Anterior cingulate cortex (tissue), 58 donors: ENCODE results near the gene PINLYP.

Experiments used
- DNase-seq, 58 donors: peaks; one replicate each; lab custom pipeline; 2025; lab: John Stamatoyannopoulos, UW

The PINLYP gene

DNA sequence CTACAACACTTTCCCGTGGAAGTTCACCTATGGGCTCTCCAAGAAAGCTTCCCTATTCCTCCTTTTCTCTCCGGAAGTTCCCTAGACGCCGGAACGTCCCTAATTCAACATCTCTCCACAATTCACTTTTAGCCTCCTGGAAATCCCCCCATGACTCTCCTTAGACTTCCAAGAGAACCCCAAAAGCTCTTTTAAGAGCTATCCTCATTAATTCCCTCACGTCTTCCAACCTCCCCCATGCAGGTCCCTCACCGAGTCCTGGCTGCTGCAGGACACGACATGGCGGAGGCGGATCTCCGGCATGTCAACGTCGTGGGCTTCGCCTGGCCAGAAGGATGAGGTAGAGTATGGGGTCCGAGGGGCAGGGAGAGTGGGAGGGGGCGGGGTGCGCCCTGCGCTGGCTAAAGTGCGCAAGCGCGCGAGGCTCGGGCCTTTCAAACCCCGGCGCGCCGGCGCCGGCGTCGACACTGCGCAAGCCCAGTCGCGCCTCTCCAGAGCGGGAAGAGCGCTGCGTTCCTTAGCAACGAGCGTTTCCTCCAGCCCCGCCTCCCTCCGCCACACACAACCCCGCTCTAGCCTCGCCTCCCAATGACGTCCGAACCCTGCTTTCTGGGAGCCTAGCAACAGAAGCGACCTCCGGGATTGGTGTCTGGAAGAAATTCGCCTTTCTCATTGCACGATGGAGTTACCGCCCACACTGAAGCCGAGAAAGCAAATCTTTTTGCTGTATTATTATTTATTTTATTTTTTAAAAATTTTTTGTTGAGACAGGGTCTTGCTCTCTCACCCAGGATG lies at the start of gene PINLYP, which contains the start of gene XRCC1:
TSS of gene PINLYP (plus strand) at position 646 of the 795 bp plus-strand sequence. CDS start 1,391 bp downstream, outside the sequence.
TSS of gene XRCC1 (minus strand) at position 372 of the 795 bp plus-strand sequence. CDS start at position 303, 69 bp downstream.
- peak; percentile 58 to 99 (median 94) for DNase-seq

DNA sequence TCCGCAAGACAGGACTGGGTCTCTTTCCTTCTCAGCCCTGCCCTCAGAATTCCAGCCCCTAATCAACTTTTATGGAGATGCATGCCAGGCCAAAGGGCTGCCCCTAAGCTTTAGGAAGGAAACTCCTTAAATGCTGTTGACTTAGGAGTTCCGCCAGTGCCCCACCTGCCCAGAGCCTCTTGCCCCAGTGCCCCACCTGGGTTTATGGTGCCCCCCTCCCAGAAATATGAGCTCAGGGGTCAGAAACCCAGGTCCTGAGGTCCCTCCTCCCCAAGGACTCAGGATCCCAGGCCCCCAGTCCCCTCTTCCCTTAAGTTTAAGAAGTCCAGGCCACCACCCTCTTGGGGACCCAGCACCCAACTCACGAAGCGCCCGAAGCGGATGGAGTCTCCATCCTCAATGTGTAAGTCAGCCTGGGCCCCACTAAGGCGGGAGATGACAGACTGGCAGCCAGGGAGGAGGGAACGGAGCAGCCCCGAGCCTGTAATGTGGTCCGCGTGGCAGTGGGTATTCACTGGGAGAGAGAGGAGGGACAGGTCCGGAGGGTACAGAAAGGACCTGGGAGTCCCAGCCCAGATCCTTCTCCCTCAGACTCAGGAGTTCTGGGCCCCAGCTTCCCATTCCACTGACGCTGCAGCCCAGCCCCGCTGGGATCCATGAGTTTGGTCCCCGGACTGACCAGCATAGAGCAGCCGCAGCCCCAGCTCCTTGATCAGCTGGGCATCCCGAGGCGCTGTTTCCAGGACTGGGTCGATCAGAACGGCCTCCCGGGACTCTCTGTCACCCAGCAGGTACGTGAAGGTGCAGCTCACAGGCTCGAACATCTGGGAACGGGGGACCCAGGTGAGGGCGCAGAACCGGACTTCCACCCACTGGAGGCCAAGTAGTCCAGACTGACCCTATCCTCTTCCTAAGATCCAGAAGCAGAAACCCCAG lies 49.5 kb upstream of the PINLYP start:
- peak in 16 of 58 donors; percentile 5 to 37 (median 24) for DNase-seq

DNA sequence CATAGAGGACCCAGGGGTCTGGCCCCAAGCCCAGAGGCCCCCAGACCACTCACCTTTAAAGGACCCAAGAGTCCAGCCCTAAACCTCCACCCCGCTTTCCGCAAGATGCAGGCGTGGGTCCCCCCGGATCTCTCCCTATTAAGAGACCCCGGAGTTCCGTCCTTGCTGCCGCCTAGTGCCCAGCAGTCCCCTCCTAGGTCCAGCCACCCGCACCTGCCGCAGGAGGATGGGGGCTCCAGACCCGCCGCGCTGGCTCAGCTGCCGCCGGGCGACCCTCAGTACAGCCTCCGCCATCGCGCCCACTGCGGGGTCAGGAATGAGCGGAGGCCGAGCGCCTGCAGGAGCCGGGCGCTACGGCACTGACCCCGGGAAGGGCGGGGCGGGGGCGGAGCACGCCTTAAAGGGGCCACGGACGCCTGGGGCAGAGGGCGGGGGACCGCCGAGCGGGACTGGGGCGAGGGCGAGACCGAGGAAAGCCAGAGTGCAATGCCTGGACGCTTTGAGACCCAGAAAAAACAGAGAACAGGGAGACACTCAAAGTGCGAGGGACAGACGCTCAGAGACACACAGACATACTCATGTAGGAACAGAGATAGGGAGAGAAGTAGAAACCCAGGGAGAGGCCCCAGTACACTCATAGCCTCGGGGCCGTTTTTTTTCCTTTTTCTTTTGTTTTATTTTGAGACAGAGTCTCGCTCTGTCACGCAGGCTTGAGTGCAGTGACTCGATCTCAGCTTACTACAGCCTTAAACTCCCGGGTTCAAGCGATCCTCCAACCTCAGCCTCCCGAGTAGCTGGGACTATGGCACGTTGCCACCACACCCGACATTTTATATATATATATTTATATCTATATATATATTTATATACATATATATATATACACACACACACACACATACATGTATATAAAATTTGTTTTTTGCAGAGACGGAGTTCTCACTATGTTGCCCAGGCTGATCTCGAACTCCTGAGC lies 48.4 kb upstream of the PINLYP start, which contains the start of gene ETHE1:
TSS of gene ETHE1 (minus strand) at position 318 of the 976 bp plus-strand sequence. CDS start at position 294, 24 bp downstream.
- DNase-seq = peak in 56 of 58 donors; percentile 23 to 86 (median 69)

DNA sequence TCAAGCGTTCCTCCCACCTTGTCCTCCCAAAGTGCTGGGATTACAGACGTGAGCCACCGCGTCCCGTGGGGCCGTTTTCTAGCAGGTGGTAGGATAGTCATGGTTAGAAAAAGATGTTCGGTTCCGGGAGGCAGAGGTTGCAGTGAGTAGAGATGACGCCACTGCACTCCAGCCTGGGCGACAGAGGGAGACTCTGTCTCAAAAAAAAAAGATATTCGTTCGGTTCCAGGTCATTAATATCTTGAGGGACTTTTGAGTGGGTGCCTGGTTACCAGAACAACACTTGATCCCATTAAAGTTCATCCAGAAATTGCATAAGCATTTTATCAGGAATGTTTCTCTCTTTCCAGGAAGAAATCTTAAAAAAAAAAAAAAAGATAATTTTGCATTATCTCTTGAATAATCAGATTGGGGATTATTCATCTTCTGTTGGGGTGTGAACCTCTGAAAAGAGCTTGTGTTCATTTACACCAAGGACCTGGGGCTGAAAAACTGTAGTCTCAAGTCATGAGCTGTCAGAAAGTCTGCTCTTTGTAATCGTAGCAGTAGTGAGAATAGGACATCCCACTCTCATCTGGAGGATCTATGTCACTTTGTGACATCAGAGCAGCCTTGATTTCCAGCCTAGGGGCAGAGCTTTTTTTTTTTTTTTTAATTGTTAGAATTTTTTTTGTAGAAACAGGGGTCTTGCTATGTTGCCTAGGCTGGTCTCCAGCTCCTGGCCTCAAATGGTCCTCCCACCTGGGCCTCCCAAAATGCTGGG lies 47.6 kb upstream of the PINLYP start:
- peak in 9 of 58 donors; percentile 2 to 26 (median 9) for DNase-seq

DNA sequence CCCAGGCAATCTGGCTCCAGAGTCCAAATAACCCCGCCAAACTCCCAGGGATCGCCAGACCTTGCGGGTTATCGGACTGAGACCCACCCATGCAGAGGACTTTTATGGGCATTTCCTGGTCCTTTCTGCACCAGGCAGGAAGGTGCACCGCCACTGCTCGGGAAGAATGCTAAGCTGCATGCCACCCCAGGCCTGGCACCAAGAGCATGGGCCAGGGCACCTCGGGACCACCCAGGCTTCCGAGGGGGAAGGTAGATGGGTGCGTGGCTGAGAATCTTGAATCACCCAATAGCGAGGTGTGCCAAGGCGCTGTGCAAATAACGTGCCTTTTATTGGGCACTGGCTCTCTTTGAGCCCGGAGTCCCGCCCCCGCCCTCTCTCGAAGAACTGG lies 43.0 kb upstream of the PINLYP start:
- peak in 29 of 58 donors; percentile 38 to 81 (median 69) for DNase-seq

DNA sequence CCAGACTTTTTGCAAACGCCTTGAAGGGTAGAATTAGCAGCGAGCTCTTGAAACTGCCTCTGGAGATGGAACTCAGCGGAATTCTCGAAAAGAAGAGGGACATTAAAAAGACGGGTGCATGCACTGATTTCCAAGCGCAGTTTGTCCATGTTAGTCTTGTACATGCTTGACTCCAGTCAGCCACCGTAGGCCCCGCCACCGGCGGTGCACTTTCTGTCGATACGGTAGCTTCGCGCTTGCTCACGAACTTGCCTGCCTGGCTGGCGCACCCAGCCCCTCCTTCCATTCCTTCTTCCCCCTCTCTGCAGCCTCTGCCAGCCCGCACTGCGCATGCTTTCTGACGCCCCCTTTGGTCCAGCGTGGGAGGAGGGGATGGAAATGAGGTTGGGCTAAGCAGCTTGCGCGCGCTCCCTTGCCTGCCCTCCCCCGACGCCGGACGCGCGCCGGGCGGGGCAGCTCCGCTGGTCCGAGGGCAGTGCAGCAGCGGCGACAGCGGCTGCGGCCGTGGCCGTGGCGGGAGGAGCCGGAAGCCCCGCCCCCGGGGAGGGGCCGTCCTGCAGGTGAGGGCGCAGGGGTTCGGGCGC lies 42.5 kb upstream of the PINLYP start, which contains the start of gene ZNF575:
TSS of gene ZNF575 (plus strand) at position 227 of the 584 bp plus-strand sequence. CDS start 1,235 bp downstream, outside the sequence.
- peak; percentile 51 to 97 (median 92) for DNase-seq

DNA sequence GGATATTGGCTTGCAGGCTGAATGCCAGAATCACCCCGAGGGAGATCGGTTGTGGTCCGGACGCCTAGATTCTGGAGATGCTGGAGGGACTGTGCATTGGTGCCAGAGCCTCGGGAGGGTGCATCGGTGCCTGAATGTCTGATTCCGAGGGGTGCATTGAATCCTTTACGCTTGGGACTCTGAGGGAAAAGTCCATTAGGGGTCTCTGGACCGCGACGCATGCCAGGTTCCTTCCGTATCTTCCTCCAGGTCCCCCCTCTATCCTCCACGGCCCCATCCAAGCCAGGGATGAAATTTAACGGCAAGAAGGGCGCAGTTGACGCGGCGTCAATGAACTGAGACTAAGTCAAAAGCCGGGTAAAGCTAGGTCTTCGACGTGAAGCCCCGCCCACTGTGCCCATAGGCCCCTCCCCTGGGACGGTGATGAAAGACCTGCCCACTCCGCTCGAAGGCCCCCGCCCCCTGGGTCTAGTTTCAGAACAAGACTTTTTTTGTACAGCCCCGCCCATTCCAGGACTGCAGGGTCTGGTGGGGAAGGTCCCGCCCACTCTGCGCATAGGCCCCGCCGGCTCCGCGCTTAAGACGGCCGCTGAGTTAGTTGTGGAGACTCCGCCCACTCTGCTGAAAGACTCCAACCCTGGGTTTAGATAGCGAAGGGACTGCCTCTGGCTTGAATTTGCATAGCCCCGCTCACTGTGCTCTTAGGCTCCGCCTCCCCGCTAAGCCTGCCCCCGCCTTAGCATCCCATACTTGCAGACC lies 41.9 kb upstream of the PINLYP start:
- peak; percentile 38 to 99 (median 91) for DNase-seq

DNA sequence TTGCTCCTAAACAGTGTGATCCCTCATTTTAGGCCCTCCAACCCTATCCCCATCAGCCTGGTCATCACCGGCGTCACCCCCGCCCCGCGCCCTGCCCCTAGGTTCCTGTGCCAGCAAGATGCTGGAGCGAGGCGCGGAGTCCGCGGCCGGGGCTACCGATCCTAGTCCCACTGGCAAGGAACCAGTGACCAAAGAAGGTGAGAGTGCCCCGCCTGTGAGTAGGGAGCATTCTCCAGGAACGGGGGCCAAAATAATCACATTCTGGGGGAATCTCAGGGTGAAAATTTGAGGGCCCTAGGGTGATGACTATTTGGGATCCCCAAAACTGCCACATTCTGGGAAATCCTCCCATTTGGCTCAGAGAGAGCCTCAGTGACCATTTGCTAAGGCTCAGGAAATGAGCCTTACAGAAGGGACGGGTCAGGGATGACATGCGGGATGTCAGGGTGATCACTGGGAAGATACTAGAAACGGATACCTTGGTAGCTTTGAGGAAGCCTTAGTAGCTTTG lies 41.2 kb upstream of the PINLYP start:
- no peak for DNase-seq

DNA sequence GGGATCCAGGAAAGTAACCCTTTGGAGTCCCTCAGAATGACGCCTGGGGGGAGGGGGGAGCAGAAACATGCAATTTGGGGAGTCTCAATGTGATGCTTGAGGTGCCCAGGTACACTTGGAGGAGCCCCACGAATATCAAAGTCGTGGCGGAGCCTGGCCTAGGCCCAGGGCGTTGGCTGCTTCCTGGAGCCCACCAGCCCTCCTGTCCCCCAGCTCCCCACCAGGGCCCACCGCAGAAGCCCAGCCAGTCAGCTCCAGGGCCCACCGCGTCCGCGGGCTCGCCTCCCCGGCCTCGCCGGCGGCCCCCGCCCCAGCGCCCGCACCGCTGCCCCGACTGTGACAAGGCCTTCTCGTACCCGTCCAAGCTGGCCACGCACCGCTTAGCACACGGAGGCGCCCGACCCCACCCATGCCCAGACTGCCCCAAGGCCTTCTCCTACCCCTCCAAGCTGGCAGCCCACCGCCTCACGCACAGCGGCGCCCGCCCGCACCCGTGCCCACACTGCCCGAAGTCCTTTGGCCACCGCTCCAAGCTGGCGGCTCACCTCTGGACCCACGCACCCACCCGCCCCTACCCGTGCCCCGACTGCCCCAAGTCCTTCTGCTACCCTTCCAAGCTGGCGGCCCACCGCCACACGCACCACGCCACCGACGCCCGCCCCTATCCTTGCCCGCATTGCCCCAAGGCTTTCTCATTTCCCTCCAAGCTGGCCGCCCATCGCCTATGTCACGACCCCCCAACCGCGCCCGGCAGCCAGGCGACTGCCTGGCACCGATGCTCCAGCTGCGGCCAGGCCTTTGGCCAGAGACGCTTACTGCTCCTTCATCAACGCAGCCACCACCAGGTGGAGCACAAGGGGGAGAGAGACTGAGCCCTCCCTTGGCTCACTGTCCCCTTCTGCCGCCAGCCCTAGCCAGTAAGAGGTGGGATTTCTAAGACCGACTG lies 40.5 kb upstream of the PINLYP start:
- peak in 53 of 58 donors; percentile 2 to 77 (median 35) for DNase-seq

DNA sequence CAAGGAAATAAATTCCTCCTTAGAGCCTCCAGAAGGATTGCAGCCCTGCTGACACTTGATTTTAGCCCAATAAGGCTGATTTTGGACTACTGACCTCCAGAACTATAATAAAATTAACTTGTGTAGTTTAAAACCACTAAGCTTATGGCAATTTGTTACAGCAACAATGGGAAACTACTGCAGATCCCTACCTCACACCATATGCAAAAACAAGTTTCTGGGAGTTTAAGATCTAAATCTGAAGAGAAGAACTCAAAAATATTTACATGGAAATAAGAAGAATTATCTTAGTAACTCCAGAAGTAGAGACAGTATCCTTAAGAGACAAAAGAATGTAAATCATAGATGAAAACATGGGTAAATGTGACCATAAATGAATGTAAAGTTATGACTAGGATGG lies 36.7 kb upstream of the PINLYP start:
- DNase-seq = no peak

DNA sequence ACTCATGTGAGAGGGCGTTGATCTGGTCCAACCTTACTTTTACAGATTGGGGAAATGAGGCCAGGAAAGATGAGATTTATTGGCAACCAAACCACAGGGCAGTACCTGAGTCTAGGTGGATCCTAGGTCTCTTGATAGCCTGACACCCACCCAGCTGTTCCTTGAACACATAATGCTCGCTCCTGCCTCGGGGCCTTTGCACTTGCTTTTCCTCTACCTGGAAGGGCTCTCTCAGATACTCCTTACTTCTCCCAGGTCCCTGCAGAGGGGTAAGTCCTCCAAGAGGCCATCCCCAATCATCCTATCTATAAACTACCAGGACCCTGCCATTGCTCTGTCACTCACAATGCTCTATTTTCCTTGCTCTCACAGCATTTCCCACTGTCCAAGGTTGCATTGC lies 35.2 kb upstream of the PINLYP start:
- no peak for DNase-seq

DNA sequence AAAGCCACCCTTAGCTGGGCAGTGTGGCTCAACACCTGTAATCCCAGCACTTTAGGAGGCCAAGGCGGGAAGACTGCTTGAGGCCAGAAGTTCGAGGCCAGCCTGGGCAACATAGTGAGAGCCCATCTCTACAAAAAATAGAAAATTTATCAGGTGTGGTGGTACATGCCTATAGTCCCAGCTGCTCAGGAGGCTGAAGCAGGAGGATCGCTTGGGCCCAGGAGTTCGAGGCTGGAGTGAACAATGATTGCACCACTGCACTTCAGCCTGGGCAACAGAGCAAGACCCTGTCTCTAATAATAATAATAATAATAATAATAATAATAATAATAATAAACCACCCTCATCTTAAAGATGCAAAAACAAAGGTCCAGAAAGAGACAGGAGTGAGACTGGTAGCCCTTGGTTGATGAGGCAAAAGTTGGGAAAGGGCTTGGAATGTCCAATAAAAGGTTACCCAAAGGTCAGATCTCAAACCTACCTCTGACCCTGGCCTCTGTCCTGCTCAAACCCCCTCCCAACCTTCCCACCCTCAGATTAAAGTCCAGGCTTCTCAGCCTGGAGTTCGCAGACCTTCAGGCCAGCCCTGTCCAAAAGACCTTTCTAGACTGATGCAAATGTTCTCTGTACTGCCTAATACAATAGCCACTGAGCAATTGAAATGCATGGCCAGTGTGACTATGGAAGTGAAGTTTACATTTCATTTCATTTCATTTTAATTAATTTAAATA lies 33.5 kb upstream of the PINLYP start:
- DNase-seq = no peak

DNA sequence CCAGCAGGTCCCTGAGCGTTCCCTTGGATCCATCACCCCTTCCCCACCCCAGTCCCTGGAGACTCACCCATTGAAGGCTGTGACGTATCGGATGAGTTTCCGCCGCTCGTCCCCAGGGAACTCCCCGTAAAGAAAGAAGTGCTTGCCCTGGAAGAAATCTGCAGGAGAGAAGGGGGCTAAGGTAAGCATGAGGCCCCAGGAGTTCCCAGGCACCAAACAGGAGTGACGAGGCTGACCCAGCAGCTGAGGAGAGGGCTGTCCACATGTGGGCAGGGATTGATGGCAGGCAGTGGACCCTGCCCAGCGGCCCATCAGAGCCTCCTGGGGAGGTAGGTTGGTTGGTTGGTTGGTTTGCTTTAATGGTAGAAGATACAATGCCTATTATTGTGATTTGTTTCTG lies 31.5 kb upstream of the PINLYP start:
- DNase-seq = no peak

DNA sequence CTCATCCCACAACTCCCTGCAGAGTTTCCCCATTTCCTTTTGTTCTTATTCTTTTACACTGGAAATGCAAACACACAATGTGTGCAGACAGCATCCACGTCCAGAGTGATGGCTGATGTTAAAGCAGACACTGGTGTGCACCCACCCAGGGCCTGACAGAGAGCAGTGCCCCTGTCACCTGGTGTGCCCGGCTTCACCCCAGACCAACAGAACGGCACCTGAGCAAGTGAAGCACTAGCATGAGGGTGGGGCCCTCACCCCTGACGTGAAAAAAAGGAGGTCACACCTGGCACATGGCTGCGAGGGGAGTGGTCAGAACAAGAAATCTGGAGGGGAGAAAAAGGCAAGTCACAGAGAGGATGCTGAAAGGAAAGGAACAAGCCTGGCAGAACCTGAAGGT lies 30.3 kb upstream of the PINLYP start:
- no peak for DNase-seq

DNA sequence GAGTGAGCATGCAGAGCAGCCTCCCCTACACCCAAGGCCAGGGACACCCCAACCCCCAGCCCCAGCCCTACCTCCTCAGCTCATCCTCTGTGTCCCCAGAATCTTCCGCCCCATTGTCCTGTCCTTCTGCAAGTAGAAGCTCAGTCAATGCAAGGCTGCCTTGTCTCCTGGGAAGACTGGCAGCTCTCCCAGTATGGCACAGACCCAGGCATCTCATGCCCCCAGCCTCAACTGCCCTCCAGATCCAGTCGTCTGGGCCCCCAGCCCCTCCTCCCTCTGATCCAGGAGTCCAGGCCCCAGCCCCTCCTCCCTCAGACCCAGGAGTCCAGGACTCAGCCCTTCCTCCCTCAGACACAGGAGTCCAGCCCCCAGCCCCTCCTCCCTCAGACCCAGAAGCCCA lies 29.6 kb upstream of the PINLYP start:
- DNase-seq = peak in 20 of 58 donors; percentile 3 to 26 (median 14)
